HG02884 (cell line): ENCODE data around the gene PPP1R15A.
"Not testable (repeated sequence)": the region's sequence is repeated elsewhere in the genome, so short reads cannot be mapped to it uniquely, and the experiment has no call there.

Source experiments
- ATAC-seq: cut with Tn5 transposase; IDR thresholded peaks from one replicate; pipeline ENCODE4 v1.9.1; 2021; ENCODE audit warnings: mild to moderate bottlenecking, moderate library complexity; ENCODE audit not compliant: unreplicated experiment

Gene PPP1R15A

DNA sequence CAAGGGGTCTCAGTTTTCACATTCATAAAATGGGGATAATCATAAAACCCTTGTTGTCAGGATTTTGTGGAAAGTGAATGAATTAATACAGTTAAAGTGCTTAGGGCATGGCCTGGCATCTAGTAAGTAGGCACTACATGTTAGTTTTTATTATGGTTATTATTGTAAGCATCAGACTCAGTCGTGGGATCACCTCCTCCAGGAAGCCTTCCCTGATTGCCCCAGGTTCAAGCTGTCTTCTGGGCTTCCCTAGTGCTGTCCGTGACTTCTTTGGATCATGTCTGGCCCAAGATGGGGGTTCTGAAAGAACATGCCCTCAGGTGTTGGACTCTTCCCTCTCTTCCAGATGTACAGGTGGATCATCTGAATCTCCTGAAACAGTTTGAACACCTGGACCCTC, 38.6 kb downstream of the PPP1R15A start:
- no peak for ATAC-seq

DNA sequence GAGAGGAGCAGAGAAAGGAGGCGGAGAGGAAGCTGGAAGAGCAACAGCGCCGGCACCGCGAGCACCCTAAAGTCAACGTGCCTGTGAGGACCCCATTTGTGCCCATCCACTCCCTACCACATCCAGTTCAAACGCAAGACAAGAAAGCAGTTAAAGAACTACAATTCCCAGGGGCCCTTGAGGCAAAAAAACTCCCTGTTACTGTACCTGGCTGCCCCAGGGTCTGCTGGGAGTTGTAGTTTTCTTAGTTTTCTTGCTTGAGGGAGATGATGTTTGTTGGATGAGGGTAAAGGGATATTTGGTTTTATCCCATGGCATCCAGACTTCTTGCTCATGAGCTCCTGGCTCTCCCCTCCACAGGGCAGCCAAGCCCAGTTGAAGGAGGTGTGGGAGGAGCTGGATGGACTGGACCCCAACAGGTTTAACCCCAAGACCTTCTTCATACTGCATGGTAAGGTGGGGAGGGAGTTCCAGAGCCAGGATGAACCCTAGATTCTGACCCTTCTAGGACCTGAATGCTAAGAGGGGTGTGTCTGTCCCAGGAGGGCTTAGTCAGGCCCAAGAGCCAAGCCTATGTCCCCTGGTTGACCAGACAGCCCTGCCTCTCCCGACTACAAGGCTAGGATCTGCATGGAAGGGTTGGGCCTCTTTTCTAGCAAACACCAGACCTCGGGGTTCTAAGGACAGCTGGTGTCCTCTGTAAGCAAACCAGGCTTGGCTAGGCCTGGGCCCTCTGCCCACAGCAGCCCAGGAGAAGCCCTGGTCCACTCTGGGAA, 41.1 kb downstream of the PPP1R15A start:
- ATAC-seq: no peak

DNA sequence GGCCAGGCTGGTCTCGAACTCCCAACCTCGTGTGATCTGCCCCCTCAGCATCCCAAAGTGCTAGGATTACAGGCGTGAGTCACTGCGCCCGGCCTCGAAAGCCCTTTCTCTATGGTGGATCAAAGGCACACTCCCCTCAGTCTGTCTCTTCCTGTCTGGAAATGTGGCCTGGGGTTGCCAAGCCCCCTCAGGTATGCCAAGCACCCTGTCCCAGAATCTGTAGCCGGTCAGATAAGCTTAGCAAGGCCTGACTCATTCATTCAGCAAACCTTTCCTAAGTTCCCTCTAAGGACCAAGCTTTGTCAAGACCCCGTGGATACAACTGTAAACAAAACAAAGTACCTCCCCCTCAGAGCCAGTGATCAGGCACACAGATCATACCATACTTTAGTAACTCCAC, 42.0 kb downstream of the PPP1R15A start:
- no peak for ATAC-seq

DNA sequence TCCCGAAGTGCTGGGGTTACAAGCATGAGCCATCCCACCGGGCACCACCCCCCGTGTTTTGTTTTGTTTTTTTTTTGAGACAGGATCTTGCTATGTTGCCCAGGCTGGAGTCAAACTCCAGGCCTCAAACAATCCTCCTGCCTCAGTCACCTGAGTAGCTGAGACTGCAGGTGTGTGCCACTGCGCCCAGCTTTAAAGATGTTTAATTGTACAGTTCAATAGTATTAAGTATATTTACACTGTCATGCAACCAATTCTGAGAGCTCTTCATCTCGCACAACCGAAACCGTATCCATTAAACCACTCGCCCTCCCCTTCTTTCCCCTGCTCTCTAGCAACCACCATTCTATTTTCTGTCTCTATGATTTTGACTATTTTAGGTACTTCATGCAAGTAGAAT, 43.5 kb downstream of the PPP1R15A start:
- ATAC-seq: no peak

DNA sequence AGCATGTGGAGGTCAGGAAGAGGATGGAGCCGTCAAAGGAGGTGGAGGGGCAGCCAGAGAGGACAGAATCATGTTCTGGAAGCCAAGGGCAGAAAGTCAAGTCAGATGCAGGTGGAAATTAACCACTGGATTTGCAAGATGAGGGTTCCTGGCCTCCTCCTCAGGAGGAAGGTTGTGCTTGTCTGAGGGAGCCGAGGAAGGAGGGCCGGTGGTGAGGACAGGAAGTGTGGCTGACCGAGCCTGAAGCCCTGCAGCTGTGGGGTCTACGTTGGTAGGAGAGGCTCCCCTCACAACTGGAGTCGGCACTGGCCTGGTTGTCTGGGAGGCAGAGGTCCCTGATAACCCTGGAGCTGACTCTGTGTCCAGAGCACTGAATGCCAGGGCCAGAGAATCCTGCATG, 45.9 kb downstream of the PPP1R15A start:
- no peak for ATAC-seq

DNA sequence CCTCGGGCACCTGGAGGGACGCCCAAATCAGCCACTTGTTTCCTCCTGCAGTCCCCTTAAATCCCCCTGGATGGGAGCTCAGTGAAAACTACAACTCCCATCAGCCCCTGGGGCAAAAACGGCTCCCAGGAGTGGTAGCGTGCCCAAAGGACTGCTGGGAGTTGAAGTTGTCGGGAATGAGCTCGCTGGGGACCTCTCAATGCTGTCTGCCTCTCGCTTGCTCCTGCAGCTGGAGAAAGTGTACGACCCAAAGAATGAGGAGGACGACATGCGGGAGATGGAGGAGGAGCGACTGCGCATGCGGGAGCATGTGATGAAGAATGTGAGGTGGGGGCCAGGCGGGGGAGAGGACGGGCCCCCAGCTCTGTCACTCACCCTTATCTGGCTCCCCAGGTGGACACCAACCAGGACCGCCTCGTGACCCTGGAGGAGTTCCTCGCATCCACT, 46.6 kb downstream of the PPP1R15A start:
- no peak for ATAC-seq

DNA sequence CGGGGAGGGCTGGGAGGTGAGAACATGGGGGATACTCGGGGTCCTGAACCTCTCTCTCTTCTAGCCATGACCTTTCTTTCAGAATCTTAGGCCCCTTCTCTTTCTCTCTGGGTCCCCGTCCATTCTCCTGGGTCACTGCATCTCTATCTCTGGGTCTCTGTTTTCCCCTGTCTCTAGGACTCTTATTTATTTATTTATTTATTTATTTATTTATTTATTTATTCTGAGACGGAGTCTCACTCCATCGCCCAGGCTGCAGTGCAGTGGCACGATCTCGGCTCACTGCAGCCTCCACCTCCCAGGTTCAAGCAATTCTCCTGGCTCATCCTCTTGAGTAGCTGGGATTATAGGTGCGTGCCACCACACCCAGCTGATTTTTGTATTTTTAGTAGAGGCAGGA, 47.0 kb downstream of the PPP1R15A start:
- ATAC-seq: not testable (repeated sequence)

DNA sequence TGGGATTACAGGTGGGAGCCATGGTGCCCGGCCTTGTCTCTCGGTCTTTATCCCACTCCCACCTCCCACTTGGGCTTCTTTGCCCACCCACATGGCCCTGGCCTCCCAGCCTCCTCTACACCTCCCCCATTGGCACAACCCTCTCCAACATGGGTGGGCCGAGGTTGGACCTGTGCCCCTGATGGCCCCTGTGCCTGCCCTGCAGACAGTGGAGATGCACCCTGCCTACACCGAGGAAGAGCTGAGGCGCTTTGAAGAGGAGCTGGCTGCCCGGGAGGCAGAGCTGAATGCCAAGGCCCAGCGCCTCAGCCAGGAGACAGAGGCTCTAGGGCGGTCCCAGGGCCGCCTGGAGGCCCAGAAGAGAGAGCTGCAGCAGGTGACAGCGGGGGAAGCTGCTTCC, 48.7 kb downstream of the PPP1R15A start:
- ATAC-seq: no peak

DNA sequence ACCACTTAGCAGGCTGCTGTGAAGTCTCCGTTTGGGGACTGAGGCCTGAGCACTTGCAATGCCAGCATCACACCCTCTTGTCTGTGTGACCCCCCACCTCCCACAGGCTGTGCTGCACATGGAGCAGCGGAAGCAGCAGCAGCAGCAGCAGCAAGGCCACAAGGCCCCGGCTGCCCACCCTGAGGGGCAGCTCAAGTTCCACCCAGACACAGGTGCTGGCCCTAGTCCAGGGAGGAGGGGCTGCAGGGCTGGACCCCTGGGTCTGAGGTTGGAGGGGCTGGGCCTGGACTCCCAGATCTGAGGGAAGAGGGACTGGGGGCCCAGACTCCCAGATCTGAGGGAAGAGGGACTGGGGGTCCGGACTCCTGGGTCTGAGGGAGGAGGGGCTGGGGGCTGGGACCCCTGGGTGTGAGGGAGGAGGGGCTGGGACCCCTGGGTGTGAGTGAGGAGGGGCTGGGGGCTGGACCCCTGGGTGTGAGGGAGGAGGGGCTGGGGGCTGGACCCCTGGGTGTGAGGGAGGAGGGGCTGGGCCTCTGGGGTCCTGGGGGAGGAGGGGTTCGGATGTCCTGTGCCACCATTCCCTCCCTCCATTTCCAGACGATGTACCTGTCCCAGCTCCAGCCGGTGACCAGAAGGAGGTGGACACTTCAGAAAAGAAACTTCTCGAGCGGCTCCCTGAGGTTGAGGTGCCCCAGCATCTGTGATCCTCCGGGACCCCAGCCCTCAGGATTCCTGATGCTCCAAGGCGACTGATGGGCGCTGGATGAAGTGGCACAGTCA, 49.7 kb downstream of the PPP1R15A start:
- no peak for ATAC-seq

DNA sequence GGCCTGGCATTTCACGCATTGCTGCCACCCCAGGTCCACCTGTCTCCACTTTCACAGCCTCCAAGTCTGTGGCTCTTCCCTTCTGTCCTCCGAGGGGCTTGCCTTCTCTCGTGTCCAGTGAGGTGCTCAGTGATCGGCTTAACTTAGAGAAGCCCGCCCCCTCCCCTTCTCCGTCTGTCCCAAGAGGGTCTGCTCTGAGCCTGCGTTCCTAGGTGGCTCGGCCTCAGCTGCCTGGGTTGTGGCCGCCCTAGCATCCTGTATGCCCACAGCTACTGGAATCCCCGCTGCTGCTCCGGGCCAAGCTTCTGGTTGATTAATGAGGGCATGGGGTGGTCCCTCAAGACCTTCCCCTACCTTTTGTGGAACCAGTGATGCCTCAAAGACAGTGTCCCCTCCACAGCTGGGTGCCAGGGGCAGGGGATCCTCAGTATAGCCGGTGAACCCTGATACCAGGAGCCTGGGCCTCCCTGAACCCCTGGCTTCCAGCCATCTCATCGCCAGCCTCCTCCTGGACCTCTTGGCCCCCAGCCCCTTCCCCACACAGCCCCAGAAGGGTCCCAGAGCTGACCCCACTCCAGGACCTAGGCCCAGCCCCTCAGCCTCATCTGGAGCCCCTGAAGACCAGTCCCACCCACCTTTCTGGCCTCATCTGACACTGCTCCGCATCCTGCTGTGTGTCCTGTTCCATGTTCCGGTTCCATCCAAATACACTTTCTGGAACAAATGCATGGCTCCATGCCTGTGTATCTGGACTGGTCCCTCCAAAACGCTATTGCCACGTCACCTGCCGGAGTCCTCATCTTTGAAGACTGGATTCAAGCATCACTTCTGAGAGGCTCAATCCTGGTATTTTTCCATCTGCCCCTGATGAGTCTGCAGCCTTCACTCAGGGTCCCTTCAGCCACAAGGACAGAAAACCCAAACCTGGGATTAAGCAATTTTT, 50.6 kb downstream of the PPP1R15A start:
- no peak for ATAC-seq

DNA sequence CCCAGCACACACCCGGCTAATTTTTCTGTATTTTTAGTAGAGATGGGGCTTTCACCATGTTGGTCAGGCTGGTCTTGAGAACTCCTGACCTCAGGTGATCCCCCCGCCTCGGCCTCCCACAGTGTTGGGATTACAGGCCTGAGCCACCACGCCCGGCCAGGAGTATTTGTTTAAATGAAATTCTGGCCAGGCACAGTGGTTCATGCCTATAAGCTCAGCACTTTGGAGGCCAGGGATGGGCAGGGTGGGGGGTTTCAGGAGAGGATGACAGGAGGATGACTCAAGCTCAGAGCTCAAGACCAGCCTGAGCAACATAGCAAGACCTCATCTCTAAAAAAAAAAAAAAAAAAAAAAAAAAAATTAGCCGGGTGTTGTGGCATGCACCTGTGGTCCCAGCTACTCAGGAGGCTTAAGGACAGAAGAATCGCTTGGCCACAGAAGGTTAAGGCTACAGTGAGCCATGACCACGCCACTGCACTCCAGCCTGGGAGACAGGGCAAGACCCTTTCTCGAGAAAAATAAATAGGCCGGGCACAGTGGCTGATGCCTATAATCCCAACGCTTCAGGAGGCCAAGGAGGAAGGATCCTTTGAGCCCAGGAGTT, 53.1 kb downstream of the PPP1R15A start:
- ATAC-seq: no peak
